DMS153 treated with DMSO at 0.1 percent for 48 hours (cell line): Measurements from ENCODE around the gene MCFD2.

Experiments
- DNase-seq: peaks from one replicate; lab custom pipeline; 2025; ENCODE audit not compliant: unreplicated experiment; lab: John Stamatoyannopoulos, UW

The MCFD2 gene

DNA sequence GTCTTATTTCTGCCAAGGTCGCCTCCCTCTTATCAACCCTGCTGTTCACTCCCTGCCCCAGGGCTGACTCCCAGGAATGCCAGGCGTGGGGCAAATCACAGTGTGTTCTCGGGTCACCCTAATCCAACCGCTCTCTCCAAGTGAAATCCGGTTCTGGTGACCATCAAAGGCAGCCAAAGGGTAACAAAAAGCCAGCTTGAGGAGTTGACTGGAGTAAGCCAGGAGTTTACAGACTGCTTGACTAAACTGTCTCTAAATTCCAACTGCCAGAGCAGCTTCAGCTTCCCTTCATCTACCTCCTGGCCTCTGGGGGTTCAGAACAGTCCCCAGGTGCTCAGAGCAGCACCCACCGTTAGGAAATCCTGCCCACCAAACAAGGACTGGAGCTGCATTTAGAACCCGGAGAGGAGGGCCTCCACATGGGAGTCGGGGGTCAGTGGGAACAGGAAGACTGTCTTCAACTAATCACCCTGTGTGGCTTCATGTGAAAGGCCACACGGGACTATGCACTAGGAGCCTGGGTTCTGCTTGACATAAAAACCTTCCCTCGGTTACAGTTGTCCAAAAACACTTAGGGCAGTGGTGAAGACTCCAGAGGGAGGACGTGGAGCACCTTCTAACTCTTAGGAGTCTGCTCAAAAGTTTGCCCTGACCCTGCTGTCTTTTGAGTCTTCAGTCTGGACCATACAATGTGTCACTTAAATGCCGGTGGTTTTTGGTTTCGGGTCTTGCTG lies 24.2 kb upstream of the MCFD2 start:
- no peak for DNase-seq

DNA sequence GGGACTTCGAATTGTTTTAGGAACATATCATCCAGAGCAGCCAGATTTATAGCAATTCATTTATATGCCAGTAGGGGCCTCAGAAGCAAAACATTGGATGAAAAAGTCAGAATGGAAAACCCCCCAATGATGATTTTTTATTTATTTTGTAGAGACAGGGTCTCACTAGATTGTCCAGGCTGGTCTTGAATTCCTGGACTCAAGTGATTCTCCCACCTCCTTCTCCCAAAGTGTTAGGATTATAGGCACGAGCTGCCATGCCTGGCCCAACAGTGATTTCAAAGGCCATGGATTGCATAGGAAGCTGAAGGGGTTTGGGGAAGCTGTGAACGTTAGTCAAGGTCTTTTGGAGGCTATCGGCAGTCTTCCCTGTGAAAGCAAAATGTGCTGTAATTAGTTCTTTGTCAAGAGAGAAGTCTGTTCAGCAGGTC lies 21.9 kb upstream of the MCFD2 start:
- DNase-seq = no peak

GRCh38 chr2:46936566-46936965 lies 21.0 kb upstream of the MCFD2 start:
- DNase-seq = no peak

- DNase-seq = no peak
Measured at GRCh38 chr2:46935071-46935470, 19.5 kb upstream of the MCFD2 start.

DNA sequence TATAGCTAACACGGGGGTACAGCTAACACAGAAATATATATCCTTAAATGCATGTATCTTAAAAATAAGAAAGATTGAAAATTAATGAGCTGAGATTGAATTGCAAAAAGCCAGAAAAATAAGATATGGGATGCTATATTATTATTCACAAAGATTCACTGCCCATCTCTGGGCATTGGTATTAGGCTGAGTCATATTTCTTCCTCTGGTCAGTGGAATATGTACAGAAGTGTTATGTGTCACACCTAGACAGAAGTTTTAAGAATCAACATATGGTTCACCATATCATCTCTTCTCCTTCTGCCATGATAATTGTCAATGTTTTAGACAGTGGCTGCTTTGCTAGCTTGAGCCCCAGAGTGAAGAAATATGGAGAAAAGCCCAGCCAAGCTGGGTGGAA lies 14.0 kb upstream of the MCFD2 start:
- no peak for DNase-seq

GRCh38 chr2:46926863-46927262 lies 11.3 kb upstream of the MCFD2 start:
- DNase-seq = no peak

- DNase-seq = no peak
Measured at GRCh38 chr2:46925474-46926351, 10.1 kb upstream of the MCFD2 start.

DNA sequence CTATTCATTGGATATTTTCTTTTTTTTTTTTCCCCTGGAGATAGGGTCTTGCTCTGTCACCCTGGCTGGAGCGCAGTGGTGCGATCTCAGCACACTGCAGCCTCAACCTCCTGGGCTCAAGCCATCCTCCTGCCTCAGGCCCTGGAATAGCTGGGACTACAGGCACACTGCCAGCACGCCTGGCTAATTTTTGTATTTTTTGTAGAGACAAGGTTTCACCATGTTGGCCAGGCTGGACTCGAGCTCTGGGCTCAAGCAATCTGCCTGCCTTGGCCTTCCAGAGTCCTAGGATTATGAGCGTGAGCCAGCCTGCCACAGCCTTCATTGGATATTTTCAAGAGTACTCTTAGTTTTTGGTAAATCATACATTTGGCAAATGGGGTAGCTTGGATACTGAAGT lies 9.0 kb upstream of the MCFD2 start:
- no peak for DNase-seq

- no peak for DNase-seq
Measured at GRCh38 chr2:46924038-46924437, 8.4 kb upstream of the MCFD2 start.

GRCh38 chr2:46923041-46923528 lies 7.5 kb upstream of the MCFD2 start:
- no peak for DNase-seq

- DNase-seq = no peak
Measured at GRCh38 chr2:46922606-46923005, 7.0 kb upstream of the MCFD2 start.

DNA sequence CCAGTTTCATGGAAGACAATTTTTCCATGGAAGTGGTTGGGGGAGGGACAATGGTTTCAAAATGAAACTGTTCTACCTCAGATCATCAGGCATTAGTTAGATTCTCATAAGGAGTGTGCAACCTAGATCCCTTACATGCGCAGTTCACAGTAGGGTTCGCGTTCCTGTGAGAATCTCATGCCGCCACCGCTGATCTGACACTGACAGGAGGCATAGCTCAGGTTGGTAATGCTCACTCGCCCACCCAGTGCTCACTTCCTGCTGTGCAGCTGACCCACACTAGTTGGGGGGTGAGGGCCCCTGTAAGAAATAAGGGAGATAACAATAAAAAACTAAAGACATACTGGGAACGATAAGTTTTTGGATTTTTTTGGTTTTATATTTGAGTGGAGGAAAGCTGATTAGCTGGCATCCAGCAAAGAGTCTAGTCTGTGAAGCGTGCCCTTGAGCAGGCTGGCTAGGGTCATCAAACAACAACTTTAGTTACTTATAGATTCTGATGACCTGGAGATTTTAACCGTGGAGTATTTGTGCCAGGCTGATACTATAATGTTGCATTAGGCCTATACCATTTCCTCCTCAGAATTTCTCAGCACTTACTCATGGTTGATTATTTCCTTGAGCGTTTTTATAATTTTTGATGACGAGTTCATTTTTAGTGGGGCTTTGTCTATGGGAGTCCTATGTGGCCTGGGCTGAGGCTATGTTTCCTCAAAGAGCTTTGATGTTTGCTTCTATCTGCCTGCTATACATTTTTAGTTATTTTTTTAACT lies 6.3 kb upstream of the MCFD2 start:
- no peak for DNase-seq

GRCh38 chr2:46917628-46918027 lies 2.0 kb upstream of the MCFD2 start:
- no peak for DNase-seq

- DNase-seq = peak; percentile 65
Measured at GRCh38 chr2:46915811-46916630, 415 bp upstream of the MCFD2 start.

DNA sequence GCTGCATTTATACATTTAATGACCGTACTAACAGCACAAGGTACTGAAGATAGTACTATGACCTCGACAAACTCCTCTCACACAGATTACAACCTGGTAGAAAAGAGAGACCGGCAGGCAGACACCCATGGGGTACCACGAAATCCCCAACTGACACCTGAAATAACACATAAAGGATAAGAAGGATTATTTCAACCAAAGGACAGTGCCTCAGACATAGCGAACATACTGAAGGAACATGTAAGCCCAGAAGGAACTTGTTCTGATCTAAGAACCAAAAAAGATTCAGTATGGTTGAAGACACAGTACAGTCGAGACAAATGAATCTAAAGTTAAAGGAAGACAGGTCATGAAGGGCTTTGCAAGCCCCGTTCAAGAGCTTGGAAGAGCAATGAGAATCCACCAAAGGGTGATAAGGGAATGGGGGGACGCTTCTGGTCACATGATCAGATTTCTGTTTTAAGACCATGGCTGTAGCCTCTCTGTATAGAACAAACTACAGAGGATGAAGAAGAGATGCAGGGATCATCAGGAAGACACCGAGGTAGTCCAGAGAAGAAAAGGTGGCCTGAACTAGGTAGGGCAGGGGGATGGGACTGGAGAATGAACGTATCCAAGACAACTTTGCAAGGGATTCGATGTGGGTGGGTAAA lies 902 bp downstream of the MCFD2 start:
- no peak for DNase-seq

DNA sequence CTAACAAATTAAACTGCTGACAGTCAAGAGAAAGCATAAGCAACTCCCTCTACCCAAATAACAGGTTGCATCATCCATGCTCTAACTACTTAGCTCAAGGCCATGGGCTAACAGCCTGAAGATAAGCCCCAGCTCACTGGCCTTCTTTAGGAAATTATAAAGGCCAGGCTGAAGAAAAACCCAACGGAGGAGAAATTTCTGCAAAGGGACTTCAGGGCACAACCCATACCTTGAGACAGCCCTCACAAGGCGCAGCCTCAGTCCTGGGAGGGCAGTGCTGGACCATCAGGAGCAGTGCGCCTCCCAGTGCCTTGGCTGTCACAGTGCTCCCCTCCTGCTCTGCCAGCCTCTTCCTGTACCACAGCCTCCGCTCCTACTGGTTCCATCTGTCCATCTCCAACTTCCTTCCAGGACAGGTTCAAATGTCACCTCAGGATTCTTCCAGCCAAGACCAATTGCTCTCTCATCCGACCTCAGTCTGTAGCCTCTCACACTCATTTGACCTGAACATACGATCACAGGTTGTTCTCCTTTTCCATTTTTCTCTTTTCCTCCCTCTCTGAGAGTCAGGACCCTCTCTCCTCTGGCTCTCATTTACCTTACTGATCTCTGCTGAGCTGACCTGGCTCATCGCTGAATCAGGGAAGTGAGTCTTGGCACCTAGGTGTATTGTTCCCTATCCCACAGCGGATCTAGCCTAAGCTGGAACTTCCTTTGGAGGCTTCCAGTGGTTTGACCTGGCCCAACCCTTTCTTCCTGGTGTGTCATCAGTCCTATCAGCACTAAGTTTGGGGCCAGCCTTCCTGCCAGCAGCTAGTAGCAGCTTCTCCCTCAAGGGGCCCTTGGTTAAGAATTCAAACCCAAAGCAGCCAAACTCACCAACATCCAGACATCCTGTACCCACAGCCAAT lies 1.9 kb downstream of the MCFD2 start:
- DNase-seq = no peak

DNA sequence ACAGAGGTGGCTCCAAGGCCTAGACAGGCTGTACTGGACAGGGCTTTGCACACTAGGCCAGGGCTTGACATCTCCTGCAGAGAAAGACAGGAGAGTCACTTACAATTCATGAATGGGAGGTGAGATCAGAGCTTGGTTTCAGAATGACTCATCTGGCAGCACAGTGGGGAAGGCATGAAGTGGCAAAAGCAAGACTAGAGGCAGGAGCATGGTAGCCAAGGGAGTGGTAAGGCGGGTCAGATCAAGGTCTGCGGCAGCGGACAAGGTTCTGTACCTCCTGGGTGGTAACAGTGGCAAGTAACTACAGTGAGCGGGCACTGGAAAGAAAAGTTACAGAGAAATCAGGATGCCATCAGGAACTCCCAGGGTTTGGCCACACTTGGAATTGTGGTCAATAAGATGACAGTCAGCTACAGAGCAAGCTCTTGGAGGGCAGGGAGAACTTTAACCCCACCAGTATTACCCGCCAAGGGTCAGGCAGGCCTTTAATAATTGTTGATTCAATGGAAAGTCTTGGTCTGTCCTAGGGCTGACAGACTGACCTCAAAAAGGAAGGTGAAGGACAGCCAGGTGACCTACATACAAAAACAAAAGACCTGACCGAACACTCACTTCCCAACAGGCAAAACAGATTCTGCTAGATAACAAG lies 5.7 kb downstream of the MCFD2 start:
- no peak for DNase-seq

- no peak for DNase-seq
Measured at GRCh38 chr2:46909150-46909549, 6.5 kb downstream of the MCFD2 start.
